ENCODE data around the gene SMPD4. TPM values are rescaled to one million over a fixed set of nuclear protein-coding genes. Genes with fewer than 3 reads are reported as not detected.
"Not testable (repeated sequence)": the region's sequence is repeated elsewhere in the genome, so short reads cannot be mapped to it uniquely, and the experiment has no call there.

SMPD4 gene
- total RNA-seq, 1 experiment from 2014 or later: 97.8 TPM

DNA sequence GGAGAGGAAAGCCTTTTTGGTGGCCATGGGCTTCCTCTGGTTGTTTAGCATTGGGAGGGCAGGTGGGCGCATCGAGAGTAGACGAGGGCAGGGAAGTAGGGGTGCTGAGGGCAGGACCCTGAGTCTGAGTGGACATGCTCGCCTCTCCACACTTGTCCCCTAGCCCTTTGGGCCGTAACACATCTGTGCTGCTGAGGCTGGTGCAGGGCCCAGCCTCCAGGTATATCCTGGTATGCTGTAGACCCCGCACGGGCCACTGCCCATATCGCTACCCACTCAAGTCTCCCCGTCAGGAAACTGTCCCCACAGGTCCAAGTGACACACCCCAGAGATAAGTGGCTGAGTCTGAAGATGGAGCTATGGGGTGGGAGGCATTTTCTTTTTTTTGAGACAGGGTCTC is 22.8 kb downstream of the SMPD4 start:
- H3K4me1 Mint-ChIP-seq (ENCODE audit: low read depth, unreplicated experiment): no peaks in the 10 kb centered on the region
- CTCF ChIA-PET: no interaction called here

DNA sequence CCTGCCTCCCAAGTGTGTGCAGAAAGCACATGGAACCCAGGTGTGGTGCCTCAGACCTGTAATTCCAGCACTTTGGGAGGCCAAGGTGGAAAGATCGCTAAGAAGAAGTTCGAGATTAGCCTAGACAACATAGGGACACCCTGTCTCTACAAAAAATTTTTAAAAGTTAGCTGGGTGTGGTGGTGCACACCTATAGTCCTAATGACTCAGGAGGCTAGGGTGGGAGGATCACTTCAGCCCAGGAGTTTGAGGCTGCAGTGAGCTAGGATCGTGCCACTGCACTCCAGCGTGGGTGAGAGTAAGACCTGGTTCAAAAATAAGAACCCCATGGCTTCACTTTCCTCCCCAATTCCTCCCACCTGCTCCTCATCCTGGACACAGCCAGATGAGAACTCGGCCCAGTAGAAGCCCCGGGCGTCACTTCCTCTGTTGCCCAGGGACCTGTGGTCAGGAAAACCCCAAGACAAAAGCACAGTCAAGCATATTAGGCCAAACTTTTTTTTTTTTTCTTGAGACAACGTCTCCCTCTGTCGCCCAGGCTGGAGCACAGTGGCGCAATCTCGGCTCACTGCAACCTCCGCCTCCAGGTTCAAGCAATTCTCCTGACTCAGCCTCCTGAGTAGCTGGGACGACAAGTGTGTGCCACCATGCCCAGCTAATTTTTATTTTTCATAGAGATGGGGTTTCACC is 23.4 kb downstream of the SMPD4 start:
- H3K9me3 Mint-ChIP-seq (ENCODE audit: low read depth, unreplicated experiment); H3K27ac Mint-ChIP-seq (ENCODE audit: unreplicated experiment); H3K4me1 Mint-ChIP-seq (ENCODE audit: low read depth, unreplicated experiment); intact Hi-C loops (cut with micrococcal nuclease; ENCODE audit: unreplicated experiment); DNase-seq; H3K4me3 Mint-ChIP-seq (ENCODE audit: low read depth, unreplicated experiment); H3K27me3 Mint-ChIP-seq (ENCODE audit: unreplicated experiment); BruUV-seq (replicated peaks): not testable (repeated sequence)
- peaks cover 18% of the 10 kb centered on the region for H3K36me3 Mint-ChIP-seq (ENCODE audit: insufficient read depth, unreplicated experiment)
- CTCF ChIA-PET: interaction anchor here (0.6 kb wide), 1 partner anchor 32 kb away, joined by 4 read pairs; no protein-coding TSS in a partner anchor

More for the DNA sequence above, 22.8 kb downstream of the SMPD4 start:
- H3K9me3 Mint-ChIP-seq (ENCODE audit: low read depth, unreplicated experiment): no peaks in the 10 kb centered on the region
- no peak overlapping the region for H3K27ac Mint-ChIP-seq (ENCODE audit: unreplicated experiment)
- intact Hi-C loops (cut with micrococcal nuclease; ENCODE audit: unreplicated experiment): no loop called here
- H3K4me3 Mint-ChIP-seq (ENCODE audit: low read depth, unreplicated experiment): no peak overlapping the region
- DNase-seq: no peak
- no TSS peak for BruUV-seq (replicated peaks)
- peaks cover 17% of the 10 kb centered on the region for H3K36me3 Mint-ChIP-seq (ENCODE audit: insufficient read depth, unreplicated experiment)
- TF ChIP-seq, protein P1, sequence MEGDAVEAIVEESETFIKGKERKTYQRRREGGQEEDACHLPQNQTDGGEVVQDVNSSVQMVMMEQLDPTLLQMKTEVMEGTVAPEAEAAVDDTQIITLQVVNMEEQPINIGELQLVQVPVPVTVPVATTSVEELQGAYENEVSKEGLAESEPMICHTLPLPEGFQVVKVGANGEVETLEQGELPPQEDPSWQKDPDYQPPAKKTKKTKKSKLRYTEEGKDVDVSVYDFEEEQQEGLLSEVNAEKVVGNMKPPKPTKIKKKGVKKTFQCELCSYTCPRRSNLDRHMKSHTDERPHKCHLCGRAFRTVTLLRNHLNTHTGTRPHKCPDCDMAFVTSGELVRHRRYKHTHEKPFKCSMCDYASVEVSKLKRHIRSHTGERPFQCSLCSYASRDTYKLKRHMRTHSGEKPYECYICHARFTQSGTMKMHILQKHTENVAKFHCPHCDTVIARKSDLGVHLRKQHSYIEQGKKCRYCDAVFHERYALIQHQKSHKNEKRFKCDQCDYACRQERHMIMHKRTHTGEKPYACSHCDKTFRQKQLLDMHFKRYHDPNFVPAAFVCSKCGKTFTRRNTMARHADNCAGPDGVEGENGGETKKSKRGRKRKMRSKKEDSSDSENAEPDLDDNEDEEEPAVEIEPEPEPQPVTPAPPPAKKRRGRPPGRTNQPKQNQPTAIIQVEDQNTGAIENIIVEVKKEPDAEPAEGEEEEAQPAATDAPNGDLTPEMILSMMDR (IDR thresholded peaks at IDR 0.05; ENCODE audit: unreplicated experiment): no peak
- H3K27me3 Mint-ChIP-seq (ENCODE audit: unreplicated experiment): no peaks in the 10 kb centered on the region

DNA sequence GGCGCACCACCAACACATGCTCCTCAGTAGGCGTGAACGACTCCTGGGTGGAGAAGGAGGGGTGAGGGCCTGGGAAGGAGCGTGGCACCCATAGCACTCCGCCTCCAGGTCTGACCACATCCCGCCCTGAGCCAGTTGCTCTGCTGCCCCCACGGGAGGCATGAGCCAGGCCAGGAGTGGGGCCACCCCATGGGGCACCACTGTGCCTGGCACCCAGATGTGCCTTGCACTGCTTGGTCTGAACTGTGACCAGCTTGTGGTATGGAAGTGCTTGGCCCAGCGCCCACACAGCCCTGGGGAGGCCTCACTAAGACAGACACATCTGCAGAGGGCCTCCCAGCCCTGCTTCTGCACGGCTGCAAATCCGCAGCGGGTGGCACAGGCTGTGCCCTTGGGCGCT is 24.0 kb downstream of the SMPD4 start:
- H3K27ac Mint-ChIP-seq (ENCODE audit: unreplicated experiment); intact Hi-C loops (cut with micrococcal nuclease; ENCODE audit: unreplicated experiment); H3K9me3 Mint-ChIP-seq (ENCODE audit: low read depth, unreplicated experiment); DNase-seq; H3K4me1 Mint-ChIP-seq (ENCODE audit: low read depth, unreplicated experiment); H3K27me3 Mint-ChIP-seq (ENCODE audit: unreplicated experiment); H3K4me3 Mint-ChIP-seq (ENCODE audit: low read depth, unreplicated experiment); BruUV-seq (replicated peaks): not testable (repeated sequence)
- peaks cover 16% of the 10 kb centered on the region for H3K36me3 Mint-ChIP-seq (ENCODE audit: insufficient read depth, unreplicated experiment)
- CTCF ChIA-PET: interaction anchor here (0.6 kb wide), 1 partner anchor 32 kb away, joined by 4 read pairs; no protein-coding TSS in a partner anchor

DNA sequence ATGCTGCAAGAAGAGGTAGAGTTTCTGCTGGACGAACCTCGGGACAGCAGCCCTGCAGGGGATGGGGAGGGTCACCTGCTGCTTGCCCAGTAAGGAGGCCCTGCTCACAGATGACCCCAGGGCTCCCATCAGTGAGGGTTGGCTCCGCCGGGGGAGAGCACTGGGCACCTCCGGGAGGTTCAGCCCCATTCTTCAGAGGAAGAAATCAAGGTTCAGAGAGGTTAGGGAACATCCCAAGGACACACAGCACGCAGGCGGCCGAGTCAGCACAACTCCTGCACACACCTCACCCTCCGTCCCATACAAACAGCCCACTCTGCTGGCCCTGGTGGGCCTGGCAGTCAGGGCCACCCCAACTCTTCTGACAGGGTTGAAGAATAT is 24.8 kb downstream of the SMPD4 start:
- Mint-ChIP-seq H3K4me1 (ENCODE audit: low read depth, unreplicated experiment) (no peaks in the 10 kb centered on the region), H3K4me3 (ENCODE audit: low read depth, unreplicated experiment) (no peak overlapping the region), H3K36me3 (ENCODE audit: insufficient read depth, unreplicated experiment) (peaks cover 16% of the 10 kb centered on the region), H3K9me3 (ENCODE audit: low read depth, unreplicated experiment) (no peaks in the 10 kb centered on the region), H3K27me3 (ENCODE audit: unreplicated experiment) (no peaks in the 10 kb centered on the region), H3K27ac (ENCODE audit: unreplicated experiment) (no peak overlapping the region)
- no peak for DNase-seq
- intact Hi-C loops (cut with micrococcal nuclease; ENCODE audit: unreplicated experiment): no loop called here
- CTCF ChIA-PET: interaction anchor here (1.2 kb wide), 1 partner anchor 132 kb away, joined by 3 read pairs; no protein-coding TSS in a partner anchor
- TF ChIP-seq, protein P1 (IDR thresholded peaks at IDR 0.05; ENCODE audit: unreplicated experiment): no peak
- BruUV-seq (replicated peaks): no TSS peak

DNA sequence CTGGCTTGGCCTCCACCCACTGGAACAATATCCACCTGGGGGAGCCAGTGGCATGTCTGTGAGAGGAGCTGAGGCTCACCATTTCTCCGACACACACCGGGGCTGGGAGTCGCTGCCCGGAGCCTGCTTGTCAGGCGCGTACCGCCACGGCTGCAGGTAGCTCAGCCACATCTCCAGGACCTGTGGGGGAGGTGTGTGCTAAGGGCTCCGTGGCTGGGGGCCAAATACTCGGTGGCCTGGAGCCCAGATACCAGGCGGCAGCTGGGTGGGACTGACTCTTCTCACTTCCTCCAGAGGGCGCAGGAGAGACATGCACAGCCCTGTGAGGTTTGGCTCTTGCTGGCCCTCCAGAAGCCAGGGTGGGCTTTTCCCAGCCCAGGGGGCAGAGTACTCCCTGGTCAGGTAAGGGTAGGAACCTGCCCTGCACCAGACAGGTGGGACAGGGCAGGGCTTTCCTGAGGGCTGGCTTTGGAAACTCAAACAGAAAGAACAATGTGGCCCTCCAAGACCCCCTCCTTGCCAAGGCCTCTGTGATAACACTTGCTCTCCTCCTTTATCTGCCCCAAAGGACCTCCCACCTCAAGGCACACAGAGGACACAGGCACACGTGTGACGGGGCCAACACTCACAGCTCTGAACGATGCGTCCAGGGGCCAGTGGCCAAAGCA is 25.3 kb downstream of the SMPD4 start:
- H3K4me3 Mint-ChIP-seq (ENCODE audit: low read depth, unreplicated experiment); BruUV-seq (replicated peaks); H3K27me3 Mint-ChIP-seq (ENCODE audit: unreplicated experiment); H3K27ac Mint-ChIP-seq (ENCODE audit: unreplicated experiment); intact Hi-C loops (cut with micrococcal nuclease; ENCODE audit: unreplicated experiment); H3K4me1 Mint-ChIP-seq (ENCODE audit: low read depth, unreplicated experiment); H3K9me3 Mint-ChIP-seq (ENCODE audit: low read depth, unreplicated experiment): not testable (repeated sequence)
- DNase-seq: peak; percentile 48
- peaks cover 16% of the 10 kb centered on the region for H3K36me3 Mint-ChIP-seq (ENCODE audit: insufficient read depth, unreplicated experiment)
- CTCF ChIA-PET: interaction anchor here (0.9 to 1.2 kb wide), 2 partner anchors 132 to 177 kb away, joined by 3 read pairs; no protein-coding TSS in a partner anchor
- TF ChIP-seq, protein P1 (IDR thresholded peaks at IDR 0.05; ENCODE audit: unreplicated experiment): peak; percentile 50

All from Calu3 (cell line).